Activated T-cell treated with anti-CD3 and anti-CD28 coated beads, Interleukin-2, amount 50 U/mL, for 72 hours (primary cell): ENCODE results near the gene SORCS3. TPM values are rescaled to one million over a fixed set of nuclear protein-coding genes. Genes with fewer than 3 reads are reported as not detected.

Experiments used
- ATAC-seq, 2 donors: fragments of 150-1000 bp; cut with Tn5 transposase; replicated peaks in 1 of 2; 2 replicates each; pipeline ENCODE4 v1.10.0; 2021; ENCODE audit warnings: moderate library complexity in 2 of 2, mild to moderate bottlenecking in 1 of 2
- DNase-seq, 2 donors: peaks; one replicate each; pipeline ENCODE4 v3.0.0; 2021 to 2022; ENCODE audit warnings: mixed read lengths in 1 of 2
- H3K27ac Mint-ChIP-seq: one replicate; pipeline ENCODE4 v1.8.0; 2022; ENCODE audit warnings: mild to moderate bottlenecking, moderate library complexity, mixed read lengths
- H3K27me3 Mint-ChIP-seq: one replicate; pipeline ENCODE4 v1.8.0; 2022; ENCODE audit warnings: low read depth, mixed read lengths
- H3K36me3 Mint-ChIP-seq, 2 donors: one replicate each; pipeline ENCODE4 v1.8.0; 2022; ENCODE audit warnings: mixed read lengths in 2 of 2, mild to moderate bottlenecking in 1 of 2; ENCODE audit not compliant: insufficient read depth in 2 of 2
- H3K4me1 Mint-ChIP-seq: one replicate; pipeline ENCODE4 v1.8.0; 2022; ENCODE audit warnings: low read depth, mixed read lengths
- H3K4me3 Mint-ChIP-seq, 2 donors: one replicate each; pipeline ENCODE4 v1.8.0; 2022; ENCODE audit warnings: mild to moderate bottlenecking in 2 of 2, mixed read lengths in 2 of 2, moderate library complexity in 2 of 2
- H3K9me3 Mint-ChIP-seq, 2 donors: one replicate each; pipeline ENCODE4 v1.8.0; 2022; ENCODE audit warnings: mixed read lengths in 2 of 2
- total RNA-seq, 2 donors: library from RNA; stranded (reverse); gene quantifications; one replicate each; pipeline ENCODE4 v1.2.3, GENCODE V29; 2022

The SORCS3 gene
- total RNA-seq, 2 donors from 2014 or later: not detected

DNA sequence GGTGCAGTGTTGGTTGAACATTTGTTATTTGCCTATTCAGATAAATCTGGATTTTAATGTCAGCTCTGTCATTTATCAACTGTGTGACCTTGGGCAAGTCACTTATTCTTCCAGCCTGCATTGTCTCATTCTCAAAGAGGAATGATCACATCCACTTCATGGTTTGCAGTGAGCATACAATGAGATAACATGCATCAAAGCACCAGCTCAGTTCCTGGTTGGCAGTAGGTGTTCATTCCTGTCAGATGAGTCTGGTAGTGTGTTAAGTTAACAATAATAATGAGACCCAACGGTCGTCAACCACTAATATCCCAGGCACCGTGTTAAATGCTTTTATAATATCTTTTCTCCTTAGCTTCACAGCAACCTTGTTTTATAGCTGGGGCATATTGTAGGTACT lies 137.3 kb downstream of the SORCS3 start:
- no peak overlapping the region for H3K27ac Mint-ChIP-seq
- H3K4me3 Mint-ChIP-seq: no peak overlapping the region
- no peak for DNase-seq
- H3K4me1 Mint-ChIP-seq: no peaks in the 10 kb centered on the region
- H3K9me3 Mint-ChIP-seq: no peaks in the 10 kb centered on the region
- H3K36me3 Mint-ChIP-seq: no peaks in the 10 kb centered on the region
- H3K27me3 Mint-ChIP-seq: no peaks in the 10 kb centered on the region
- ATAC-seq: no peak

DNA sequence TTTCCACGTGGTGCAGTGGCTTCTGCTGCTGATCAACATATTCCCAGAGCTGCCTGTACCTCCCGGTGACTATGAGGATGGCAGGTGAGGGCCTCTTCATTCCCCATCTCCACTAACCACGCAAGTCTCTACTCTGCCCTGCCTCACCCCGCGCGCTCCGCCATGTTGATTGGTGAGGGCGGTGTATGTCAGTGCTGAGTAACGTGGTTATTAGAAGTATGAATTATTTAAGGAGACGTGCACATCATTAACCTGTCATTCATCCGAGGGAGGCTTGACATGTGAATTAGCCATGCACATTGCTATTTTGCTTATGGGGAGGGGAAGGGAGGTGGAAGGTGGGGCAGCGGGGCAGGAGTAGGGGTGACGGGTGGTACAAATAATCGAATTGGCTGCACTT lies 138.6 kb downstream of the SORCS3 start:
- no peaks in the 10 kb centered on the region for H3K27me3 Mint-ChIP-seq
- H3K36me3 Mint-ChIP-seq: no peaks in the 10 kb centered on the region
- no peak overlapping the region for H3K27ac Mint-ChIP-seq
- ATAC-seq: no peak
- no peak overlapping the region for H3K4me3 Mint-ChIP-seq
- no peaks in the 10 kb centered on the region for H3K4me1 Mint-ChIP-seq
- no peak for DNase-seq
- no peaks in the 10 kb centered on the region for H3K9me3 Mint-ChIP-seq

DNA sequence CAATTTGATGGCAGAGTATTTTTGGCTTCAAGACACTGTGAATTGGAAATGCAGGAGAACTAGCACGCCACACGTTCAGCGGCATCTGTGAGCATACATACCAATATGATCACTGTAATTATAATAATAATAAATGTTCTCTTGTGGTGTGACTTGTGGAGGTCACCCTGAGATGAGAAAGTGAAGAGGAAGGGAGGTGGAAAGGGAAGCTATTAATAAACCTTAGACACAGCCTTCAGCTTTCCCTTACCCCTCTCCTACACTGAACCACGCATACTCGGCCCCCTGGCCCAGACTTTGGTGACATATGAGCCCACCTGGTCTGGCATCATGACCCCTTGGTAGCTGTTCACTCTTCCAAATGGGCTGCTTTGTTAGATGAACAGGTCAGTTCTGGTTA lies 139.1 kb downstream of the SORCS3 start:
- Mint-ChIP-seq H3K4me1 (no peaks in the 10 kb centered on the region), H3K9me3 (no peaks in the 10 kb centered on the region), H3K36me3 (no peaks in the 10 kb centered on the region), H3K27me3 (no peaks in the 10 kb centered on the region), H3K27ac (no peak overlapping the region), H3K4me3 (no peak overlapping the region)
- no peak for ATAC-seq
- no peak for DNase-seq

DNA sequence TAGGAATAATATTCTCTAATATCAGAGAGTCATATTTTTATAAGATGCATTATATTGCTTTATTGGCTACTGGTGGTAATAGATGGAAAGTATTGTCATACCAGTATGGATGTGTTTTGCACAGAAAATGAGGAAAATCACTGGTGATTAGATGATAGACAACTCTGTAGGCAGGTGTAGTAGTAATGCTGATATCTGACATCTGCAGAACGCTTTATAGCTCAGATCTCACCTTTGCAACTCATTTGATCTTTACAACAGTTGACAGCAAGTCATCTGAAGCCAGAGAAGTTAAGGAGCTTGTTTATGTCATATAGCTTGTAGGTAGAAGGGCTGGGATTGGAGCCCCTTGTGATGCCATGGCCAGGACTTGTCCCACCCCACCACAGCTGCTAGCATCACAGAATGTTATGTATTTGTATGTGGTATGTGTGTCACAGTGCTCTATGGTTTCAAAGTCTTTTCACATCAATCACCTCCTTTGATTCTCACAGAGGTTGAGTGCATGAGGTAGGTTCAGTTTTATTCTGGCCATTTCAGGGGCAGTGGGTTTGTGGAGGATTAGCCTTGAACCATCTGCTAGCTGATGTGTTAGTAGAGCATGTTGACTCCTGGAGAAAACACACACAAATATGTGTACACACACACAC lies 140.0 kb downstream of the SORCS3 start:
- Mint-ChIP-seq H3K9me3 (no peaks in the 10 kb centered on the region), H3K27ac (no peak overlapping the region), H3K36me3 (no peaks in the 10 kb centered on the region), H3K27me3 (no peaks in the 10 kb centered on the region), H3K4me1 (no peaks in the 10 kb centered on the region), H3K4me3 (no peak overlapping the region)
- no peak for DNase-seq
- no peak for ATAC-seq

DNA sequence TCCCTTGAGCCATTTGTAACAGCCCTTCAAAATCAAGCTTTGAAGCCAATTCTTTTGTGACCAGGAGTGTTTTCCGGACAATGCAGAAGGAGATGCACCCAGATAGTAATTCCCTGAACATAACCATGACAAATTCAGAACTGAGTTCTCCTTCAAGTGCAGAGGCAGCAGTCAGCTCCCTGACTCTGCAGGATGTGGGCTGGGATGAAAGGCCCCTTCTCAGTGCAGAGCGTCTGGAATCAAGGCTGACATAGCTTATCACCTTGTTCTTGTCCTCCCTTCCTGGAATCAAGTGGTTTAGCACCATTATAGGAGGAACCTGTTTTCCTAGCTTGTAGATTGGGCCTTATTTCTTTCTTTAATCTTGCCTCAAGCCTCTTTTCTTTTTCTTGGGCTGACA lies 143.4 kb downstream of the SORCS3 start:
- Mint-ChIP-seq H3K4me1 (no peaks in the 10 kb centered on the region), H3K27ac (no peak overlapping the region), H3K36me3 (no peaks in the 10 kb centered on the region), H3K9me3 (no peaks in the 10 kb centered on the region), H3K4me3 (no peak overlapping the region), H3K27me3 (no peaks in the 10 kb centered on the region)
- no peak for ATAC-seq
- DNase-seq: no peak

DNA sequence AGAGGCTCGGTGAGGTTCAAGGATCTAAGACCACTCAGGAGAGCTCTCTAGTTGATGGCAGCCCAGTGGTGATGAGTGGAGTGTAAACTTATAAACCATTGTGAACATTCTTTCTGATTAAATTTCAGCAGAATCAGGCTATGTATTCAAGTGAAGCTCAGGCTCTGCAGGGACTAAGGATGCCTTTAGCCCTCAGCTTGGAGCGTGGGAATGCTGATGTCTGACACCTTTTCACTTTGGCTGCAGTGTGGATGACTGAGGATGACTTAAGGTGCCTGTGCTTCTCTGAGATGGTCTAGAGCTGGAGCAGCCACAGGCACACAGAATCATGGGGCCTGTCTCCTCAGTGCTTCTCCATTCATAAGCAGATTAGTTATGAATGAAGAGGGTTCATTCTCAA lies 150.4 kb downstream of the SORCS3 start:
- H3K27ac Mint-ChIP-seq: no peak overlapping the region
- no peak overlapping the region for H3K4me3 Mint-ChIP-seq
- no peak for DNase-seq
- no peaks in the 10 kb centered on the region for H3K36me3 Mint-ChIP-seq
- no peaks in the 10 kb centered on the region for H3K9me3 Mint-ChIP-seq
- no peak for ATAC-seq
- H3K27me3 Mint-ChIP-seq: peaks cover 10% of the 10 kb centered on the region
- H3K4me1 Mint-ChIP-seq: no peaks in the 10 kb centered on the region

DNA sequence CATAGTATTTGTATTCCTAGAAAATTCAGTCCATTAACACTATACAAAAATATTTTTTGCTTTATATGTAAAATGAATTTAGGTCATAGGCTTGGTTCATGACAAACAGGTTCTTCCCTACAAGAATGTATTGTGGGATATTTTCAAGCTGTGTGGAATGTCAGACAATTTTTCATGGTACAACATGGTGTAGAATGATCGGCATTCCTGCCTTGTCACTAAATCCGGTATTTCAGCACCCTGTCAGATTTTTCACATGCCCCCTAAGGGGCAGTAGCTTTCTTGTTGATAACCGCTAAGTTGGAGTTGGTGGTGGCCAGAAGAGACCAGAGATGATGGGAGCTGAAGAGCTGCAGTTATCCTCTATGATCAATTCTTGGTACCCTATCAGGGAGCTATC lies 154.3 kb downstream of the SORCS3 start:
- no peak for DNase-seq
- Mint-ChIP-seq H3K9me3 (peaks cover 0 to 2% of the 10 kb centered on the region in 2 donors), H3K27ac (no peak overlapping the region), H3K27me3 (peaks cover 10% of the 10 kb centered on the region), H3K36me3 (no peaks in the 10 kb centered on the region), H3K4me3 (no peak overlapping the region), H3K4me1 (no peaks in the 10 kb centered on the region)
- ATAC-seq: no peak

DNA sequence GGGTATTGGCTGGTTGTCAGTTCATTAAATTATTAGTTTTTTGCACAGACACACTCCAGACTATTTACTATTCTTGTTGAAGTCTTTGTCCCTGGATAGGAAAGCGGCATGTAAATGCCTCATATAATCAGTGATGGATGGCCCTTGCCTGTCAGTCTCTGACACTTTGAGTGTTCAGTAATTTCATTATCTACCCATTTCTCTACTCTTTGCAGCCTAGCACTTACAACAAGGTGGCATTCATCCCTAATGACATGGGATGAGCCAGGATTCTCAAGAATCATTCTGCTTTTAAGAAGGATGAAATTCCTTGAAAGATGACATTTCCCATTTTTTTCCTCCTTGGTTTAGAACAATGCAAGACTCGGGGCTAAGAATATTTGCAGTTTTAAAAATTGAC lies 155.7 kb downstream of the SORCS3 start:
- Mint-ChIP-seq H3K4me1 (no peaks in the 10 kb centered on the region), H3K9me3 (peaks cover 0 to 2% of the 10 kb centered on the region in 2 donors), H3K27me3 (peaks cover 10% of the 10 kb centered on the region), H3K36me3 (no peaks in the 10 kb centered on the region), H3K27ac (no peak overlapping the region), H3K4me3 (no peak overlapping the region)
- DNase-seq (no peak), ATAC-seq (no peak)

DNA sequence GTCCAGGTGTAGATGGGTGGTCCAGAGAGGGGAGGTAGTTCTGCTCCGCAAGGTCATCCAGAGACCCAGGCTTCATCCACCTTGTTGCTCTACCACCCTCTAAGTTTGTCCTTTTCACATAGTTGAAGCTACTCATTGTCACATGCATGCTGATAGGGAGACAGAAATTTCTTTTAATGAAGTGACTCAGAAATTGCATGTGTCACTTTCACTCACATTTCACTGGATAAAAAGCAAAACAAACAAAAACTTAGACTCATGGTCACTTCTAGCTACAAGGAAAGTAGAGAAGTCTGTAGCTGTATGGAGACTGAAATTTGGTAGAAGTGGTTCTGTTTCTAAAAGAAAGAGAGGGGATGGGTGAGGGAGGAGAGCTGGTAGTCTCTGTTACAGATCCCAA lies 161.9 kb downstream of the SORCS3 start:
- no peak for ATAC-seq
- no peak overlapping the region for H3K27ac Mint-ChIP-seq
- H3K4me1 Mint-ChIP-seq: no peaks in the 10 kb centered on the region
- no peaks in the 10 kb centered on the region for H3K36me3 Mint-ChIP-seq
- no peaks in the 10 kb centered on the region for H3K27me3 Mint-ChIP-seq
- H3K4me3 Mint-ChIP-seq: no peak overlapping the region
- DNase-seq: no peak
- H3K9me3 Mint-ChIP-seq: peaks cover 0 to 2% of the 10 kb centered on the region in 2 donors

DNA sequence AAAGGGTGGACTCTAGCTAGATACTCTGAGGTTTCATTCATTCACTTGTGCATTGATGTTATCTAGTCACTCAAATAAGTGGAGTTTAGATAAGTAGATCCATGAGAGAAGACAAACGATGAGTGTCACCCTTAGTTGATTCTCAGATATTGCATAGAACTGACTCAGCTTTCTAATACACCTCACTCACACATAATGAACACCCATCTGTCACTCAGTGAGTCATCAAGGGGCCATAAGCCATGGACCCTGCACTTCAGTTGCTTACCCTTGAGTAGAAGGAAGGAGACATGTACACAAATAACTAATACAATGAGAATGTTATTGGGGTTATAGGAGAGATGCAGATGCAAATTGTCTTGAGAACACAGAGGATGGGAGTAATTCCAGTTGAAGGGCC lies 163.8 kb downstream of the SORCS3 start:
- H3K27ac Mint-ChIP-seq: no peak overlapping the region
- DNase-seq: no peak

DNA sequence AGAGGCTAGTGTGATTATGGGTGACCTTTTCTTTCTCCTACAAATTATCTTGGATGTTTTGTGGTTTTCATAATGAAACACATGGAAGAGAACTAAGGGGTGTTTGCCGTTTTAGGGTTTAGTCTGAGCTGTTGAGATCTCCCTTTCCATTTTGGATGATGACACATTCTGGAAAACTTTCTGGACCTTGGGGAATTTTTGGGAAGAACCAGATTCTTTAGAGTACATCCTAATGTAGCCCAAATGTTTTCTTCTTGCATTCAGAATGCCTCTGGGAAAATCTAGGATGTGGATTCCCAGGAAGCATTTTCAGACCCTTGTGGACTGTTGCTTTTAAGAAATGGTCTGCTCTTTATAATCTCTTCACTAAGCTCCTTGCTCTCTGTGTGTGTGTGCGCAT lies 165.7 kb downstream of the SORCS3 start:
- ATAC-seq: no peak

More for the DNA sequence above, 163.8 kb downstream of the SORCS3 start:
- ATAC-seq: no peak
- no peaks in the 10 kb centered on the region for H3K36me3 Mint-ChIP-seq
- H3K4me3 Mint-ChIP-seq: no peak overlapping the region
- H3K9me3 Mint-ChIP-seq: no peaks in the 10 kb centered on the region
- no peaks in the 10 kb centered on the region for H3K27me3 Mint-ChIP-seq
- no peaks in the 10 kb centered on the region for H3K4me1 Mint-ChIP-seq

DNA sequence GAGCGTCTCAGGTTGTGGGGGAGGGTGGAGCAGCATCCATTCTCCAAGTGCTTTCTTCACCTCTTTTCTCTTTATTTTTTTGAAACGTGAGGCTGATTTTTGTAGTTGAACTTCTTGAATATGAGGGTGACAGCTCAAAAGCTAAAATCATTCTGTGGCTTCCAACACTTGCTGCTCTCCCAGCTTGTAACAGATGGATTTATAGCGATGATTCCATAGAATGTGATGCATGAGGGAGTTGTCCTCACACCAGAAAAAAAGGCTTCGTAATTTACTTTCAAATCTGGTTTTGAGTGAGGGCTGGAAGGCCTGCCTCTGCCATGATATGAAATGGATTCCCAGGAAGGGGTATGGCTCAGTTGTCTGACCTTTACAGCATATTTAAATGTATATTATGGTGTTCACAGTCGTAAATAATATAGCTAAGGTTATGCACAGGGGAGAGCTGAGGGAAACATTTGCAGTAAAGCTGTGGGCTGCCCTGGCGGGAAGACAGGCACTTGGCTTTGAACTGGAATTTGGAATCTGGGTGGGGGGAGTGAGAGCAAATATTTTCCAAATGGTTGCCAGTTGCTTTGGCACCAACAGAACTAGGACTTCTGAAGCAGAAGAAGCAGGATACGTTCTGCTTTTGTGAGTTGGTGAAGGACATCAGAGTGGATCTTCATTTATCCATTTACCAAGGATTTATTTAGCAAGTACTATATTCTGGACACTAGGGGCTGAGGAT lies 166.7 kb downstream of the SORCS3 start:
- Mint-ChIP-seq H3K27me3 (no peaks in the 10 kb centered on the region), H3K9me3 (no peaks in the 10 kb centered on the region), H3K27ac (no peak overlapping the region), H3K4me3 (no peak overlapping the region), H3K4me1 (no peaks in the 10 kb centered on the region), H3K36me3 (no peaks in the 10 kb centered on the region)
- no peak for ATAC-seq
- DNase-seq: no peak

More for the DNA sequence above, 165.7 kb downstream of the SORCS3 start:
- Mint-ChIP-seq H3K4me1 (no peaks in the 10 kb centered on the region), H3K27ac (no peak overlapping the region), H3K4me3 (no peak overlapping the region), H3K27me3 (no peaks in the 10 kb centered on the region), H3K9me3 (no peaks in the 10 kb centered on the region), H3K36me3 (no peaks in the 10 kb centered on the region)
- DNase-seq: no peak

DNA sequence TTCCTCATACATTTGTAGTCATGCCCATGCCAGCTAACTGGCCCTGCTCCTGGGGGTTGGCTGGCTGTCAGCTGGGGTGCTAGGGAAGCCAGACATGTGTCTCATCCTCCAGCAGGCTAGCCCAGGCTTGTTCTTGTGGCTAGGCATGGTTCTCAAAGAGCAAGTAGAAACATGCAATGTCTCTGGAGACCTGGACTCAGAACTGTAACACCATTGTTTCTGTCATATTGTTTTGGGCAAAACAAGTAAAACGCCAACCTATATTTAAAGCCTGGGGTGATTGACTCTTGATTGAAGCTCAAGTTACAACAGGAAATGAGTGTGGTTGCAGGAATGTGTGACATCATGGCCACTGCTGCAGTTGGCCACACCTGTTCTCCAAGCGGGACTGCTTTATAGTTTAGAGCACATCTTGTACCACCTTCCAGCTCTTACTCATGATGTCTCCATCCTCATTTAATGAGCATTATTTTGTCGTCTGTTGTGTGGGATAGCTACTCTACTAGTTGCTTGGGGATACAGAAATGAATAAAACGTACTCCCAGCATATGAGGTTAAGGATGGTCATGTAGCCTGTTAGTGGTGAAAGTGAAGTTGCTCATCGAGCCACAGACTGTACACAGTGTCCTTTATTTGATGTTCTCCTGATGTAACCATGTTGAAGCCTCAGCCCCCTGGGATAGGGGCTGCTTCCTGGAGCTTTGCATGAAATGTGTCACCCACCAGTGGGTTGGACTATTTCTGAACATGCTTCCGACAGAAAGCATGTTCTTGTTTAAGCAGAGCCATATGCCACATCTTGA lies 168.4 kb downstream of the SORCS3 start:
- H3K36me3 Mint-ChIP-seq: no peaks in the 10 kb centered on the region
- no peak overlapping the region for H3K4me3 Mint-ChIP-seq
- H3K4me1 Mint-ChIP-seq: no peaks in the 10 kb centered on the region
- DNase-seq (no peak), ATAC-seq (no peak)
- no peak overlapping the region for H3K27ac Mint-ChIP-seq
- H3K9me3 Mint-ChIP-seq: no peaks in the 10 kb centered on the region
- H3K27me3 Mint-ChIP-seq: no peaks in the 10 kb centered on the region
